GM12878 (cell line): ENCODE measurements around the gene ERN1. TPM values are rescaled to one million over a fixed set of nuclear protein-coding genes. Genes with fewer than 3 reads are reported as not detected.
A peak's percentile ranks its signal among the peaks of the same experiment; 100 is the strongest.

Source experiments
- ASH2L ChIP-seq: fragments of 300-600, 200-600 bp; sonication (generic); IDR thresholded peaks from 2 replicates; pipeline ENCODE4 v1.6.1; 2017; ENCODE audit warnings: low read depth, mild to moderate bottlenecking, borderline replicate concordance
- BCLAF1 ChIP-seq: fragments of 450-650 bp; IDR thresholded peaks from 2 replicates; pipeline ENCODE4 v1.6.1; 2017; ENCODE audit warnings: antibody characterized with exemption, mild to moderate bottlenecking, moderate library complexity
- DPF2 ChIP-seq: fragments of 450-650 bp; IDR thresholded peaks from 2 replicates; pipeline ENCODE4 v1.6.1; 2017; ENCODE audit warnings: mild to moderate bottlenecking
- HDGF ChIP-seq: fragments of 450-650 bp; IDR thresholded peaks from 2 replicates; pipeline ENCODE4 v1.6.1; 2016; ENCODE audit warnings: antibody characterized with exemption
- IKZF1 ChIP-seq: fragments of 450-650 bp; conservative IDR thresholded peaks from 2 replicates; pipeline ENCODE4 v1.6.1; 2017; ENCODE audit warnings: antibody characterized with exemption, mild to moderate bottlenecking
- MEF2A ChIP-seq: IDR thresholded peaks from 2 replicates; pipeline ENCODE4 v1.6.1; 2011; ENCODE audit warnings: low read depth, mild to moderate bottlenecking, low read length, moderate library complexity; ENCODE audit not compliant: insufficient read depth
- MLLT1 ChIP-seq: fragments of 450-650 bp; IDR thresholded peaks from 2 replicates; pipeline ENCODE4 v1.6.1; 2016; ENCODE audit warnings: mild to moderate bottlenecking
- NR2C1 ChIP-seq: fragments of 450-650 bp; IDR thresholded peaks from 2 replicates; pipeline ENCODE4 v1.6.1; 2017; ENCODE audit warnings: antibody characterized with exemption, mild to moderate bottlenecking, moderate library complexity
- NR2C2 ChIP-seq: IDR thresholded peaks from 2 replicates; pipeline ENCODE4 v1.6.1; 2011; ENCODE audit warnings: borderline replicate concordance, low read depth; ENCODE audit not compliant: control insufficient read depth, insufficient read length
- POLR2AphosphoS5 ChIP-seq: IDR thresholded peaks from 2 replicates; pipeline ENCODE4 v1.6.1; 2011; ENCODE audit warnings: mild to moderate bottlenecking, low read length, inconsistent platforms
- POU2F2 ChIP-seq: IDR thresholded peaks from 3 replicates; pipeline ENCODE4 v1.6.1; 2011; ENCODE audit warnings: low read depth, mild to moderate bottlenecking, low read length, borderline replicate concordance
- RAD51 ChIP-seq: fragments of 450-650 bp; IDR thresholded peaks from 2 replicates; pipeline ENCODE4 v1.6.1; 2016; ENCODE audit warnings: moderate library complexity, mild to moderate bottlenecking, inconsistent platforms
- USF1 ChIP-seq: IDR thresholded peaks from 2 replicates; pipeline ENCODE4 v1.6.1; 2011; ENCODE audit warnings: borderline replicate concordance, low read depth, mild to moderate bottlenecking, moderate library complexity, mixed read lengths, low read length; ENCODE audit not compliant: insufficient read depth; ENCODE audit errors: extremely low read length
- ZBTB40 ChIP-seq: fragments of 450-650 bp; IDR thresholded peaks from 2 replicates; pipeline ENCODE4 v1.6.1; 2016; ENCODE audit warnings: mild to moderate bottlenecking, moderate library complexity, borderline replicate concordance
- polyA plus RNA-seq, 11 experiments: library from polyadenylated mRNA; depleted of rRNA in 4 of 11; unstranded in 6 of 11; stranded (reverse) in 5 of 11; fragments of >200 nt; fragmentation: Nextera tagmentation in 4 of 11; fragmentation: Illumina TruSeq in 1 of 11; extraction: Ambion mirVana in 4 of 11; extraction: Trizol in 1 of 11; gene quantifications; 1 replicate in 1 of 11; 2 replicates in 10 of 11; pipeline versions ENCODE4 v1.2.1 to v1.2.3, GENCODE V29; 2011 to 2016; ENCODE audit warnings: inconsistent platforms in 2 of 11, missing spikeins in 2 of 11, low read depth in 1 of 11
- total RNA-seq, 4 experiments: library from RNA; depleted of rRNA in 3 of 4; stranded (reverse); fragments of >200 nt in 3 of 4; fragmentation: Illumina TruSeq in 1 of 4; extraction: Trizol in 1 of 4; gene quantifications; 2 replicates each; pipeline versions ENCODE4 v1.2.1 to v1.2.3, GENCODE V29; 2013 to 2021
- TF ChIP-seq, protein P1 (sequence below): fragments of 450-650 bp; IDR thresholded peaks from 2 replicates; pipeline ENCODE4 v1.6.1; 2018; ENCODE audit warnings: borderline replicate concordance, mild to moderate bottlenecking; ENCODE audit not compliant: partially characterized antibody
- TF ChIP-seq, protein P2 (sequence below): IDR thresholded peaks from 2 replicates; pipeline ENCODE4 v1.6.1; 2012; ENCODE audit warnings: low read depth, low read length, improper control_type of control experiment

Gene ERN1
- total and polyA plus RNA-seq, 10 of the 15 experiments (the other 5 are each of a cell fraction or from before 2014, with no cell fraction given): 2.6 to 19.2 (median 7.6) TPM

DNA sequence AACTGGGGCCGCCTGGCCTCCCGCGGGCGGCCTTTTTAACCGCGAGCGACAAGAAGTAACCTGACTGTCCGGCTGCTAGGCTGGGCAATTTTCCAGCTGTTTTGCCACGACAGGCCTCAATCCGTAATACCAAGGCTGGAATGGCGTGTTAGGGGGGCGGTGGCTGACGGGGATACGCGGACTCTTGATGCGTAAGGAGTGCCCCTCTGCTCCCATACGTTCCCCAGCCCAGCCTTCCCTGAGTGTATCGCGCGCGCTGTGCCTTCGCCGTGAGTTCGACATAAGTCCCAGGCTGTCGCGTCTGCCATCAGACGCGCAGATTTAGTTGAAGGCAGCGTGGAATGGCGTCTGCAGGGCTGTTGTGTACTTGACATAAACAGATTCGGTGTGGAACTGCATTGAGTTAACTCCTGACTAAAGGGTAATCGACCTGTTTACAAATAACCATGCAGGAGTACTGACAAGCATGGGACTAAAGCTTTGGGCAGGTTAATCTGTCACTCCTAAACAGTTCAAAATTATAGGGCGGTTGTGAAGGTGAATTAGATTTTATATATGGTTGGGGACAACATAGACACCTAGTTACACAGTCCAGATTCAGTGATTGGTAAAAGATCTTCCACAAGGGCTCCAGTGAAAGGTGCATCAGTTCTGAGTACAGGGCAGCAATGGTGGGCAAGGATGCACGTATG is 16.6 kb upstream of the ERN1 start (continued):
- TF ChIP-seq ZBTB40: no peak
- 0 out of 2 replicates have a peak, but pooled peaks have one; percentile 13 for TF ChIP-seq ASH2L
- no peak for TF ChIP-seq MEF2A
- TF ChIP-seq NR2C1: no peak
- TF ChIP-seq USF1: no peak
- TF ChIP-seq IKZF1: no peak
- no peak for TF ChIP-seq NR2C2
- no peak for TF ChIP-seq HDGF
- TF ChIP-seq MLLT1: no peak
- TF ChIP-seq DPF2: no peak
- no peak for TF ChIP-seq RAD51
- TF ChIP-seq, protein P1, sequence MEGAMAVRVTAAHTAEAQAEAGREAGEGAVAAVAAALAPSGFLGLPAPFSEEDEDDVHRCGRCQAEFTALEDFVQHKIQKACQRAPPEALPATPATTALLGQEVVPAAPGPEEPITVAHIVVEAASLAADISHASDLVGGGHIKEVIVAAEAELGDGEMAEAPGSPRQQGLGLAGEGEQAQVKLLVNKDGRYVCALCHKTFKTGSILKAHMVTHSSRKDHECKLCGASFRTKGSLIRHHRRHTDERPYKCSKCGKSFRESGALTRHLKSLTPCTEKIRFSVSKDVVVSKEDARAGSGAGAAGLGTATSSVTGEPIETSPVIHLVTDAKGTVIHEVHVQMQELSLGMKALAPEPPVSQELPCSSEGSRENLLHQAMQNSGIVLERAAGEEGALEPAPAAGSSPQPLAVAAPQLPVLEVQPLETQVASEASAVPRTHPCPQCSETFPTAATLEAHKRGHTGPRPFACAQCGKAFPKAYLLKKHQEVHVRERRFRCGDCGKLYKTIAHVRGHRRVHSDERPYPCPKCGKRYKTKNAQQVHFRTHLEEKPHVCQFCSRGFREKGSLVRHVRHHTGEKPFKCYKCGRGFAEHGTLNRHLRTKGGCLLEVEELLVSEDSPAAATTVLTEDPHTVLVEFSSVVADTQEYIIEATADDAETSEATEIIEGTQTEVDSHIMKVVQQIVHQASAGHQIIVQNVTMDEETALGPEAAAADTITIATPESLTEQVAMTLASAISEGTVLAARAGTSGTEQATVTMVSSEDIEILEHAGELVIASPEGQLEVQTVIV: no peak
- TF ChIP-seq POLR2AphosphoS5: no peak; the same call in 1 of the 2 replicates
- no peak for TF ChIP-seq BCLAF1
- TF ChIP-seq, protein P2, sequence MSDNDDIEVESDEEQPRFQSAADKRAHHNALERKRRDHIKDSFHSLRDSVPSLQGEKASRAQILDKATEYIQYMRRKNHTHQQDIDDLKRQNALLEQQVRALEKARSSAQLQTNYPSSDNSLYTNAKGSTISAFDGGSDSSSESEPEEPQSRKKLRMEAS: 0 out of 2 replicates have a peak, but pooled peaks have one; percentile 21
- peak; percentile 20; the same call in 2 of the 3 replicates for TF ChIP-seq POU2F2
